22Rv1 (cell line): ENCODE results near the gene IQCK.

Experiments used
- H3K27ac ChIP-seq: fragments of 450-650 bp; 2 replicates; pipeline ENCODE4 v1.5.1; 2017
- ZFX ChIP-seq: fragments of 450-650 bp; IDR thresholded peaks from 2 replicates; pipeline ENCODE4 v1.6.1; 2017; ENCODE audit warnings: antibody characterized with exemption, borderline replicate concordance
- TF ChIP-seq, protein P1 (sequence below): fragments of 450-650 bp; IDR thresholded peaks from 2 replicates; pipeline ENCODE4 v1.5.1; 2017; ENCODE audit warnings: mild to moderate bottlenecking

Gene IQCK

GRCh38 chr16:19841184-19841583, 123.1 kb downstream of the IQCK start:
- H3K27ac ChIP-seq = no peak overlapping the region
- TF ChIP-seq ZFX = no peak
- TF ChIP-seq, protein P1, sequence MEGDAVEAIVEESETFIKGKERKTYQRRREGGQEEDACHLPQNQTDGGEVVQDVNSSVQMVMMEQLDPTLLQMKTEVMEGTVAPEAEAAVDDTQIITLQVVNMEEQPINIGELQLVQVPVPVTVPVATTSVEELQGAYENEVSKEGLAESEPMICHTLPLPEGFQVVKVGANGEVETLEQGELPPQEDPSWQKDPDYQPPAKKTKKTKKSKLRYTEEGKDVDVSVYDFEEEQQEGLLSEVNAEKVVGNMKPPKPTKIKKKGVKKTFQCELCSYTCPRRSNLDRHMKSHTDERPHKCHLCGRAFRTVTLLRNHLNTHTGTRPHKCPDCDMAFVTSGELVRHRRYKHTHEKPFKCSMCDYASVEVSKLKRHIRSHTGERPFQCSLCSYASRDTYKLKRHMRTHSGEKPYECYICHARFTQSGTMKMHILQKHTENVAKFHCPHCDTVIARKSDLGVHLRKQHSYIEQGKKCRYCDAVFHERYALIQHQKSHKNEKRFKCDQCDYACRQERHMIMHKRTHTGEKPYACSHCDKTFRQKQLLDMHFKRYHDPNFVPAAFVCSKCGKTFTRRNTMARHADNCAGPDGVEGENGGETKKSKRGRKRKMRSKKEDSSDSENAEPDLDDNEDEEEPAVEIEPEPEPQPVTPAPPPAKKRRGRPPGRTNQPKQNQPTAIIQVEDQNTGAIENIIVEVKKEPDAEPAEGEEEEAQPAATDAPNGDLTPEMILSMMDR = no peak

- no peak for TF ChIP-seq ZFX
- TF ChIP-seq, protein P1 = no peak
- no peak overlapping the region for H3K27ac ChIP-seq
These were observed 124.5 kb downstream of the IQCK start for GRCh38 chr16:19842426-19843157.

GRCh38 chr16:19843371-19843770, 125.3 kb downstream of the IQCK start:
- H3K27ac ChIP-seq = no peak overlapping the region
- TF ChIP-seq ZFX = no peak
- TF ChIP-seq, protein P1 = no peak

- TF ChIP-seq ZFX = no peak
- TF ChIP-seq, protein P1 = no peak
- H3K27ac ChIP-seq = no peak overlapping the region
These were observed 127.0 kb downstream of the IQCK start for GRCh38 chr16:19844945-19845641.

- H3K27ac ChIP-seq = no peak overlapping the region
- TF ChIP-seq ZFX = no peak
- TF ChIP-seq, protein P1 = no peak
These were observed 128.4 kb downstream of the IQCK start for GRCh38 chr16:19846436-19846835.

GRCh38 chr16:19848756-19849155, 130.7 kb downstream of the IQCK start:
- TF ChIP-seq ZFX = no peak
- TF ChIP-seq, protein P1 = no peak

More at GRCh38 chr16:19848756-19849155, 130.7 kb downstream of the IQCK start:
- H3K27ac ChIP-seq = no peak overlapping the region
